IPS-NIHi11 (cell line): ENCODE results near the gene ICAM2.
A peak's percentile ranks its signal among the peaks of the same experiment; 100 is the strongest.
"Not testable (repeated sequence)": the region's sequence is repeated elsewhere in the genome, so short reads cannot be mapped to it uniquely, and the experiment has no call there.

Source experiments
- DNase-seq: peaks from one replicate; pipeline ENCODE4 v3.0.0; 2012; ENCODE audit warnings: mixed read lengths, low spot score

The ICAM2 gene

GRCh38 chr17:64009571-64010402 lies 10.6 kb downstream of the ICAM2 start:
- no peak for DNase-seq

GRCh38 chr17:64008830-64009229 lies 11.6 kb downstream of the ICAM2 start:
- DNase-seq: no peak

- no peak for DNase-seq
Observed at GRCh38 chr17:64008346-64008745, 12.1 kb downstream of the ICAM2 start.

- DNase-seq: no peak
Observed at GRCh38 chr17:64007838-64008282, 12.6 kb downstream of the ICAM2 start.

GRCh38 chr17:64007089-64007837 lies 13.2 kb downstream of the ICAM2 start:
- DNase-seq: not testable (repeated sequence)

- DNase-seq: no peak
Observed at GRCh38 chr17:64006361-64007088, 13.9 kb downstream of the ICAM2 start.

- DNase-seq: peak; percentile 57
Observed at GRCh38 chr17:64005734-64006167, 14.7 kb downstream of the ICAM2 start.

- DNase-seq: no peak
Observed at GRCh38 chr17:64004903-64005733, 15.3 kb downstream of the ICAM2 start.

GRCh38 chr17:64004218-64004770 lies 16.1 kb downstream of the ICAM2 start:
- no peak for DNase-seq

- no peak for DNase-seq
Observed at GRCh38 chr17:64003526-64004121, 16.8 kb downstream of the ICAM2 start.

- no peak for DNase-seq
Observed at GRCh38 chr17:64002658-64003525, 17.5 kb downstream of the ICAM2 start.

- no peak for DNase-seq
Observed at GRCh38 chr17:64001763-64002529, 18.5 kb downstream of the ICAM2 start.

- DNase-seq: no peak
Observed at GRCh38 chr17:64001091-64001579, 19.3 kb downstream of the ICAM2 start.

- no peak for DNase-seq
Observed at GRCh38 chr17:63999680-64000531, 20.5 kb downstream of the ICAM2 start.

GRCh38 chr17:63998721-63999679 lies 21.4 kb downstream of the ICAM2 start:
- no peak for DNase-seq

GRCh38 chr17:63998050-63998720 lies 22.2 kb downstream of the ICAM2 start, which contains the start of gene PRR29:
Gene PRR29 (plus strand): TSS chr17:63998351. CDS start chr17:63998365, 14 bp downstream.
- DNase-seq: peak; percentile 97
